HG02642 (cell line): ENCODE results near the gene ARMH3.
"Not testable (repeated sequence)": the region's sequence is repeated elsewhere in the genome, so short reads cannot be mapped to it uniquely, and the experiment has no call there.

Experiments used
- ATAC-seq: cut with Tn5 transposase; IDR thresholded peaks from one replicate; pipeline ENCODE4 v1.9.1; 2021; ENCODE audit warnings: mild to moderate bottlenecking; ENCODE audit not compliant: unreplicated experiment, poor library complexity

ARMH3 gene

DNA sequence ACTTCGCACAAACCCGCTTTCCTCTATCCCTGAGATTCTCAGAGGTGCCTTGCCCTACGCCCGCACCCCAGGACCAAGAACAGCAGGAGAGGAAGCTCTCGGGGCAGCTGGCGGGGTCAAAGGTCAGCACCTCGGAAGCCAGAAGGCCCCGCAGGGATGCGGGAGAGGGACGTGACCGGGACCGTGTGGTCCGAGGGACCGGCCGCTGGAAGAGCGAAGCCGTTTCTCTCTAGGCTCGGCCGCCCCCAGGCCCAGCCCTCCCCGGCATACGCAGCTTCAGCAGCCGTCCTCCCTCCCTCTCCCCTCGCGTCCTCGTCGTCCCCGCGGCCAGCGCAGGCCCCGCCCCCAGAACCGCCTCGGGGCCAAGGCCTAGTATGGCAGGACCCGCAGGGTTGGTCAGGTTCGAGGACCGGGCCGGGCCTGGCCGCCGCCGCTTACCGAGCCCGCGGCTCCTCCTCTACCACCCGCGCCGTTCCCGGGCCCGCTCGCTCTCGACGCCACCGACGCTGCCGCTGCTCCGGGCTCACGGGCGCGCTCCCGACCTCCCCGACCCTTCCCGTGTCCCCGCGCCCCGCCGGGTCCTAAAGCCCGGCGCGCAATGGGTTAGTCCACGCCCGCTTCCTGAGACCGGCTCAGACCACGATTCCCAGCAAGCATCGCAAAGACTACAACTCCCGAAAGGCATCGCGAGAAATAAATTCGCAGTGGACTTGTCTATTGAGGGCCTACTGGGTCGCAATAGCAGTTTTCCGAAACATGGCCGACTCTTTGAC lies at the start of gene ARMH3:
ARMH3 (minus strand) TSS at position 527 of the 773 bp plus-strand sequence. CDS start 16,059 bp downstream, outside the sequence.
- peak; percentile 93 for ATAC-seq

DNA sequence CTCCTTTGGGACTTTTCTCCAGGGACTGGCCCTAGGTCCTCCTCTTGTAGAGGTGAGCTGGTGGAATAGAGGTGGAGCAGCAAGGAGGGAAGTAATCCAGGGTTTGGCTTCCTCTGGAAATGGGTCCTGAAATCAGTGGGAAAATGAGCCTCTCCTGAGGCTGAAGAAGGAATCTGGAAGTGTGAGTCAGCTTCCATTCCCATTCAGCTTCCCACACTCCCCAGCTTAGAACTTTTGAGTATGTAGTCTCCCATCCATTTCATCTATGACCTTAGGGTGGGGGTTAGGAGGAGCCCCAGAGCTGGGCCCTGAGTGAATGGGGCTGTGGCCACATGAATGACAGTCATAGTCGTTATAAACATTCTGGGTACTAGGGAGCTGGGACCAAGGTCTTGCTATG lies 46.4 kb upstream of the ARMH3 start:
- ATAC-seq, result no peak

- ATAC-seq, result no peak
These were observed 45.2 kb upstream of the ARMH3 start for GRCh38 chr10:102101152-102101551.

- ATAC-seq, result no peak
These were observed 40.5 kb upstream of the ARMH3 start for GRCh38 chr10:102096449-102096848.

- no peak for ATAC-seq
These were observed 34.8 kb upstream of the ARMH3 start for GRCh38 chr10:102090772-102091171.

DNA sequence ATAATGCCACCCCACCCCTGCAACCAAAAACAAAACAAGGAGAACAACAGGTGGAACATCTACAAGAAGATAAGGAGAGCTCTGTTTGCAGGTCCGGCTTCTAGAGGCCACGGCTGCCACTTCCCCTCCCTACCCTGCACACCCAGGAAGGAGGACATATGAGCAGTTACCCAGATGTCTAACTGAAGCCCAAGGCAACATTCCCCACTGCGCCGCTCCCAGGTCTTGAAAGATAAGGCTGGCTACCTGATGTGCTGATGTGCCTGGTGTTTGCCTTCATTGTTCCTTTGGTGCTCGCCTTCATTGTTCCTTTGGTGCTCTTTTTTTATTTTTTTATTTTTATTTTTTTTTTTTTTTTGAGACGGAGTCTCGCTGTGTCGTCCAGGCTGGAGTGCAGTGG lies 30.2 kb upstream of the ARMH3 start:
- no peak for ATAC-seq

- ATAC-seq, result no peak
These were observed 29.4 kb upstream of the ARMH3 start for GRCh38 chr10:102085336-102085735.

GRCh38 chr10:102083541-102083940 lies 27.6 kb upstream of the ARMH3 start:
- ATAC-seq, result no peak

- no peak for ATAC-seq
These were observed 16.9 kb upstream of the ARMH3 start for GRCh38 chr10:102072673-102073527.

GRCh38 chr10:102069071-102069470 lies 13.1 kb upstream of the ARMH3 start:
- ATAC-seq, result no peak

DNA sequence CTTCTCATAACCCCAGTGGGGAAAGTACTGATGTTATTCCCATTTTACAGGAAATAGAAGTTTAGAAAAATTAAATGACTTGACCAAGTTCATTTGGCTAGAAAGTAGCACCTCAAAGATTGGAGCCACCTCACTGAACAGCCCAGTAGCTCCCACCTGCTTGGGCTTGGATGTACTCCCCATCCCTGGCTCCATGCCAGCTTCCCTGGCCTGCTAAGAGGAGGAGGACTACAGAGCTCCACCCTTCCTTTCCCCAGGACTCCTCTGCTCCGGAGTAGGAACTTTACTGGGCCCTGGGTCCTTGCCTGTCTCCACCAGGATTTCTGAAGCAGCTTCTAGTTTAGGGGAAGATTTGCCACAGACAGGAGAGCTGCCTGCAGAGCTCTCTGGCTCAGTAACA lies 12.2 kb upstream of the ARMH3 start:
- ATAC-seq, result no peak

GRCh38 chr10:102067091-102067916 lies 11.3 kb upstream of the ARMH3 start:
- ATAC-seq, result no peak

- no peak for ATAC-seq
These were observed 10.6 kb upstream of the ARMH3 start for GRCh38 chr10:102066399-102067088.

GRCh38 chr10:102065561-102066398 lies 9.8 kb upstream of the ARMH3 start:
- ATAC-seq, result peak; percentile 30

- ATAC-seq, result peak; percentile 96
These were observed 9.0 kb upstream of the ARMH3 start, which contains the start of gene HPS6 for GRCh38 chr10:102064868-102065560. TSS of gene HPS6 (plus strand) at chr10:102065349. CDS start at chr10:102065475, 126 bp downstream.

DNA sequence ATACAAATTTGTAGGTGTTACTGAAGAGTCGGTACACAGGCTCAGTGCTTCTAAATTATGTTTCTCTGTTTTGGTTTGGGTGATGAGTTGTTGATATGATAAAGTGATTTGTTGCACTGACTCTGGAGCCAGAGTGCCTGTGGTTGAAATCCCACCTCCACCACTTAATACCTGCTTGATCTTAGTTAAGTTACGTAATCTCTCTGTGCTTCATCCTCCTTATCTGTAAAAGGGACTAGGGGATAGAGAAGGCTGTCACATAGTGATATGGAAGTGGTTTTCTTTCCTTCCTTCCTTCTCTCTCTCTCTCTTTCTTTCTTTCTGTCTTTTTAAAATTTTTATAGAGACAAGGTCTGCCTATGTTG lies 8.5 kb upstream of the ARMH3 start:
- no peak for ATAC-seq

GRCh38 chr10:102059987-102060386 lies 4.0 kb upstream of the ARMH3 start:
- no peak for ATAC-seq

DNA sequence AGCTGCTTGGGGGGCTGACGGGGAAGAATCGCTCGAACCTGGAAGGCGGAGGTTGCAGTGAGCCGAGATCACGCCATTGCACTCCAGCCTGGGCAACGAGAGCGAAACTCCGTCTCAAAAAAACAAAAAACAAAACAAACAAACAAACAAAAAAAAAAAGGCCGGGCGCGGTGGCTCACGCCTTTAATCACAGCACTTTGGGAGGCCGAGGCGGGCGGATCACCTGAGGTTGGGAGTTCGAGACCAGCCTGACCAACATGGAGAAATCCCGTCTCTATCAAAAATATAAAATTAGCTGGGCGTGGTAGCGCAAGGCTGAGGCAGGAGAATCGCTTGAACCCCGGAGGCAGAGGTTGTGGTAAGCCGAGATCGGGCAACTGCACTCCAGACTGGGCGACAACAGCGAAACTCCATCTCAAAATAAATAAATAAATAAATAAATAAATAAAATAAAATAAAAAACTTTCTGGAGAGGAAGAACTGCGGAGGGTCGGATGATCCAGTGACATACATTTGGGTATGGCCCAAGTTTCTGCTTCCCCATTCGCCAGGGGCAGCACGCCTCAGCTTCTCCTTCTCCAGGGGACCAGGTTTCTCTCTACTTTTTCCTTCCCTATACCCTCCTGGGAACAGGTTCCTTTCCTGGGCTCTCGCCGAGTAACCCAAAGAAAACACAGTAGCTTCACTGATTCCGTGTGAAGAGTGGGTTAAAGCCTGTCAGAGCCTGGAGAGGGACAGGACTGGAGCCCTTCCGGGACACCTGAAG lies 909 bp downstream of the ARMH3 start:
- ATAC-seq, result not testable (repeated sequence)
